ENCODE measurements around the gene FBLN2.

GRCh38 chr3:13670292-13670691, 121.4 kb downstream of the FBLN2 start:
- TF ChIP-seq CTCF (IDR thresholded peaks at IDR 0.05) (no peak), POLR2A (IDR thresholded peaks at IDR 0.05) (no peak), POLR2AphosphoS5 (IDR thresholded peaks at IDR 0.05; ENCODE audit: insufficient read depth in 1 of 2, low read depth in 1 of 2) (no peak)

All from vagina (tissue), 2 donors.